Measurements from ENCODE around the gene GGN. TPM values are rescaled to one million over a fixed set of nuclear protein-coding genes. Genes with fewer than 3 reads are reported as not detected.
A peak's percentile ranks its signal among the peaks of the same experiment; 100 is the strongest.

GGN gene
- total and polyA plus RNA-seq, 9 of the 15 experiments (the other 6 are each of a cell fraction or from before 2014, with no cell fraction given): 0.15 to 0.33 TPM; not detected in 7

DNA sequence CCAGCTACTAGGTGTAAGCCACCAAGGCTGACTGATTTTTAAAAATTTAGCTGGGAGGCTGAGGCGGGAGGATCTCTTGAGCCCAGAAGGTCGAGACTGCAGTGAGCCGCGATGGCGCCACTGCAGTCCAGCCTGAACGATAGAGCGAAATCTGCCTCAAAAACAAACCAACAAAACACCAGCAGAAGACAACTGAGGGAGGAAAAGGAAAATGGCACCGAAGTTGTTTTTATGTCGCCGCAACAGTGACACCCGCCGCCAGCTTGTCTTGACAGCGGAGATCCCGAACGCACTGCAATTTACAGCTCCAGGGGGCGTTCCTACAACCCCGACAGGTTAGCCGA lies 14.8 kb upstream of the GGN start (continued):
- TF ChIP-seq, protein P1, sequence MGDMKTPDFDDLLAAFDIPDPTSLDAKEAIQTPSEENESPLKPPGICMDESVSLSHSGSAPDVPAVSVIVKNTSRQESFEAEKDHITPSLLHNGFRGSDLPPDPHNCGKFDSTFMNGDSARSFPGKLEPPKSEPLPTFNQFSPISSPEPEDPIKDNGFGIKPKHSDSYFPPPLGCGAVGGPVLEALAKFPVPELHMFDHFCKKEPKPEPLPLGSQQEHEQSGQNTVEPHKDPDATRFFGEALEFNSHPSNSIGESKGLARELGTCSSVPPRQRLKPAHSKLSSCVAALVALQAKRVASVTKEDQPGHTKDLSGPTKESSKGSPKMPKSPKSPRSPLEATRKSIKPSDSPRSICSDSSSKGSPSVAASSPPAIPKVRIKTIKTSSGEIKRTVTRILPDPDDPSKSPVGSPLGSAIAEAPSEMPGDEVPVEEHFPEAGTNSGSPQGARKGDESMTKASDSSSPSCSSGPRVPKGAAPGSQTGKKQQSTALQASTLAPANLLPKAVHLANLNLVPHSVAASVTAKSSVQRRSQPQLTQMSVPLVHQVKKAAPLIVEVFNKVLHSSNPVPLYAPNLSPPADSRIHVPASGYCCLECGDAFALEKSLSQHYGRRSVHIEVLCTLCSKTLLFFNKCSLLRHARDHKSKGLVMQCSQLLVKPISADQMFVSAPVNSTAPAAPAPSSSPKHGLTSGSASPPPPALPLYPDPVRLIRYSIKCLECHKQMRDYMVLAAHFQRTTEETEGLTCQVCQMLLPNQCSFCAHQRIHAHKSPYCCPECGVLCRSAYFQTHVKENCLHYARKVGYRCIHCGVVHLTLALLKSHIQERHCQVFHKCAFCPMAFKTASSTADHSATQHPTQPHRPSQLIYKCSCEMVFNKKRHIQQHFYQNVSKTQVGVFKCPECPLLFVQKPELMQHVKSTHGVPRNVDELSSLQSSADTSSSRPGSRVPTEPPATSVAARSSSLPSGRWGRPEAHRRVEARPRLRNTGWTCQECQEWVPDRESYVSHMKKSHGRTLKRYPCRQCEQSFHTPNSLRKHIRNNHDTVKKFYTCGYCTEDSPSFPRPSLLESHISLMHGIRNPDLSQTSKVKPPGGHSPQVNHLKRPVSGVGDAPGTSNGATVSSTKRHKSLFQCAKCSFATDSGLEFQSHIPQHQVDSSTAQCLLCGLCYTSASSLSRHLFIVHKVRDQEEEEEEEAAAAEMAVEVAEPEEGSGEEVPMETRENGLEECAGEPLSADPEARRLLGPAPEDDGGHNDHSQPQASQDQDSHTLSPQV (IDR thresholded peaks at IDR 0.05): peak; percentile 63
- TF ChIP-seq NFATC3 (IDR thresholded peaks at IDR 0.05): 0 out of 2 replicates have a peak, but pooled peaks have one; percentile 34
- no peak for TF ChIP-seq SMAD2 (IDR thresholded peaks at IDR 0.05; ENCODE audit: low read depth, low read length)
- TF ChIP-seq ZNF41 (CRISPR knock-in tag; conservative IDR thresholded peaks at IDR 0.05): 0 out of 2 replicates have a peak, but pooled peaks have one; percentile 17
- TF ChIP-seq MTA1 (IDR thresholded peaks at IDR 0.05; ENCODE audit: borderline replicate concordance): peak; percentile 66; the same call in 1 of the 2 replicates
- 0 out of 2 replicates have a peak, but pooled peaks have one; percentile 6 for TF ChIP-seq ARID1B (IDR thresholded peaks at IDR 0.05)
- no peak for TF ChIP-seq SPI1 (IDR thresholded peaks at IDR 0.05; ENCODE audit: borderline replicate concordance, low read depth, low read length)
- TF ChIP-seq, protein P2, sequence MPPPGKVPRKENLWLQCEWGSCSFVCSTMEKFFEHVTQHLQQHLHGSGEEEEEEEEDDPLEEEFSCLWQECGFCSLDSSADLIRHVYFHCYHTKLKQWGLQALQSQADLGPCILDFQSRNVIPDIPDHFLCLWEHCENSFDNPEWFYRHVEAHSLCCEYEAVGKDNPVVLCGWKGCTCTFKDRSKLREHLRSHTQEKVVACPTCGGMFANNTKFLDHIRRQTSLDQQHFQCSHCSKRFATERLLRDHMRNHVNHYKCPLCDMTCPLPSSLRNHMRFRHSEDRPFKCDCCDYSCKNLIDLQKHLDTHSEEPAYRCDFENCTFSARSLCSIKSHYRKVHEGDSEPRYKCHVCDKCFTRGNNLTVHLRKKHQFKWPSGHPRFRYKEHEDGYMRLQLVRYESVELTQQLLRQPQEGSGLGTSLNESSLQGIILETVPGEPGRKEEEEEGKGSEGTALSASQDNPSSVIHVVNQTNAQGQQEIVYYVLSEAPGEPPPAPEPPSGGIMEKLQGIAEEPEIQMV (tag; conservative IDR thresholded peaks at IDR 0.05; ENCODE audit: low read depth): no peak
- peak; percentile 85 for TF ChIP-seq MEIS2 (IDR thresholded peaks at IDR 0.05; ENCODE audit: partially characterized antibody)
- TF ChIP-seq, protein P3, sequence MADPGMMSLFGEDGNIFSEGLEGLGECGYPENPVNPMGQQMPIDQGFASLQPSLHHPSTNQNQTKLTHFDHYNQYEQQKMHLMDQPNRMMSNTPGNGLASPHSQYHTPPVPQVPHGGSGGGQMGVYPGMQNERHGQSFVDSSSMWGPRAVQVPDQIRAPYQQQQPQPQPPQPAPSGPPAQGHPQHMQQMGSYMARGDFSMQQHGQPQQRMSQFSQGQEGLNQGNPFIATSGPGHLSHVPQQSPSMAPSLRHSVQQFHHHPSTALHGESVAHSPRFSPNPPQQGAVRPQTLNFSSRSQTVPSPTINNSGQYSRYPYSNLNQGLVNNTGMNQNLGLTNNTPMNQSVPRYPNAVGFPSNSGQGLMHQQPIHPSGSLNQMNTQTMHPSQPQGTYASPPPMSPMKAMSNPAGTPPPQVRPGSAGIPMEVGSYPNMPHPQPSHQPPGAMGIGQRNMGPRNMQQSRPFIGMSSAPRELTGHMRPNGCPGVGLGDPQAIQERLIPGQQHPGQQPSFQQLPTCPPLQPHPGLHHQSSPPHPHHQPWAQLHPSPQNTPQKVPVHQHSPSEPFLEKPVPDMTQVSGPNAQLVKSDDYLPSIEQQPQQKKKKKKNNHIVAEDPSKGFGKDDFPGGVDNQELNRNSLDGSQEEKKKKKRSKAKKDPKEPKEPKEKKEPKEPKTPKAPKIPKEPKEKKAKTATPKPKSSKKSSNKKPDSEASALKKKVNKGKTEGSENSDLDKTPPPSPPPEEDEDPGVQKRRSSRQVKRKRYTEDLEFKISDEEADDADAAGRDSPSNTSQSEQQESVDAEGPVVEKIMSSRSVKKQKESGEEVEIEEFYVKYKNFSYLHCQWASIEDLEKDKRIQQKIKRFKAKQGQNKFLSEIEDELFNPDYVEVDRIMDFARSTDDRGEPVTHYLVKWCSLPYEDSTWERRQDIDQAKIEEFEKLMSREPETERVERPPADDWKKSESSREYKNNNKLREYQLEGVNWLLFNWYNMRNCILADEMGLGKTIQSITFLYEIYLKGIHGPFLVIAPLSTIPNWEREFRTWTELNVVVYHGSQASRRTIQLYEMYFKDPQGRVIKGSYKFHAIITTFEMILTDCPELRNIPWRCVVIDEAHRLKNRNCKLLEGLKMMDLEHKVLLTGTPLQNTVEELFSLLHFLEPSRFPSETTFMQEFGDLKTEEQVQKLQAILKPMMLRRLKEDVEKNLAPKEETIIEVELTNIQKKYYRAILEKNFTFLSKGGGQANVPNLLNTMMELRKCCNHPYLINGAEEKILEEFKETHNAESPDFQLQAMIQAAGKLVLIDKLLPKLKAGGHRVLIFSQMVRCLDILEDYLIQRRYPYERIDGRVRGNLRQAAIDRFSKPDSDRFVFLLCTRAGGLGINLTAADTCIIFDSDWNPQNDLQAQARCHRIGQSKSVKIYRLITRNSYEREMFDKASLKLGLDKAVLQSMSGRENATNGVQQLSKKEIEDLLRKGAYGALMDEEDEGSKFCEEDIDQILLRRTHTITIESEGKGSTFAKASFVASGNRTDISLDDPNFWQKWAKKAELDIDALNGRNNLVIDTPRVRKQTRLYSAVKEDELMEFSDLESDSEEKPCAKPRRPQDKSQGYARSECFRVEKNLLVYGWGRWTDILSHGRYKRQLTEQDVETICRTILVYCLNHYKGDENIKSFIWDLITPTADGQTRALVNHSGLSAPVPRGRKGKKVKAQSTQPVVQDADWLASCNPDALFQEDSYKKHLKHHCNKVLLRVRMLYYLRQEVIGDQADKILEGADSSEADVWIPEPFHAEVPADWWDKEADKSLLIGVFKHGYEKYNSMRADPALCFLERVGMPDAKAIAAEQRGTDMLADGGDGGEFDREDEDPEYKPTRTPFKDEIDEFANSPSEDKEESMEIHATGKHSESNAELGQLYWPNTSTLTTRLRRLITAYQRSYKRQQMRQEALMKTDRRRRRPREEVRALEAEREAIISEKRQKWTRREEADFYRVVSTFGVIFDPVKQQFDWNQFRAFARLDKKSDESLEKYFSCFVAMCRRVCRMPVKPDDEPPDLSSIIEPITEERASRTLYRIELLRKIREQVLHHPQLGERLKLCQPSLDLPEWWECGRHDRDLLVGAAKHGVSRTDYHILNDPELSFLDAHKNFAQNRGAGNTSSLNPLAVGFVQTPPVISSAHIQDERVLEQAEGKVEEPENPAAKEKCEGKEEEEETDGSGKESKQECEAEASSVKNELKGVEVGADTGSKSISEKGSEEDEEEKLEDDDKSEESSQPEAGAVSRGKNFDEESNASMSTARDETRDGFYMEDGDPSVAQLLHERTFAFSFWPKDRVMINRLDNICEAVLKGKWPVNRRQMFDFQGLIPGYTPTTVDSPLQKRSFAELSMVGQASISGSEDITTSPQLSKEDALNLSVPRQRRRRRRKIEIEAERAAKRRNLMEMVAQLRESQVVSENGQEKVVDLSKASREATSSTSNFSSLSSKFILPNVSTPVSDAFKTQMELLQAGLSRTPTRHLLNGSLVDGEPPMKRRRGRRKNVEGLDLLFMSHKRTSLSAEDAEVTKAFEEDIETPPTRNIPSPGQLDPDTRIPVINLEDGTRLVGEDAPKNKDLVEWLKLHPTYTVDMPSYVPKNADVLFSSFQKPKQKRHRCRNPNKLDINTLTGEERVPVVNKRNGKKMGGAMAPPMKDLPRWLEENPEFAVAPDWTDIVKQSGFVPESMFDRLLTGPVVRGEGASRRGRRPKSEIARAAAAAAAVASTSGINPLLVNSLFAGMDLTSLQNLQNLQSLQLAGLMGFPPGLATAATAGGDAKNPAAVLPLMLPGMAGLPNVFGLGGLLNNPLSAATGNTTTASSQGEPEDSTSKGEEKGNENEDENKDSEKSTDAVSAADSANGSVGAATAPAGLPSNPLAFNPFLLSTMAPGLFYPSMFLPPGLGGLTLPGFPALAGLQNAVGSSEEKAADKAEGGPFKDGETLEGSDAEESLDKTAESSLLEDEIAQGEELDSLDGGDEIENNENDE (IDR thresholded peaks at IDR 0.05; ENCODE audit: low read depth, low read length): no peak
- peak; percentile 49 for TF ChIP-seq KDM5B (IDR thresholded peaks at IDR 0.05; ENCODE audit: insufficient replicate concordance, low read depth, low read length)
- 0 out of 2 replicates have a peak, but pooled peaks have one; percentile 16 for TF ChIP-seq LEF1 (IDR thresholded peaks at IDR 0.05)

All from K562 (cell line).